Airway epithelial cell (primary cell): ENCODE data around the gene E2F7. TPM values are rescaled to one million over a fixed set of nuclear protein-coding genes. Genes with fewer than 3 reads are reported as not detected.

Source experiments
- total RNA-seq: library from RNA; depleted of rRNA; stranded (reverse); fragments of >200 nt; gene quantifications from 2 replicates; pipeline ENCODE4 v1.2.3, GENCODE V29; 2015

Gene E2F7, protein sequence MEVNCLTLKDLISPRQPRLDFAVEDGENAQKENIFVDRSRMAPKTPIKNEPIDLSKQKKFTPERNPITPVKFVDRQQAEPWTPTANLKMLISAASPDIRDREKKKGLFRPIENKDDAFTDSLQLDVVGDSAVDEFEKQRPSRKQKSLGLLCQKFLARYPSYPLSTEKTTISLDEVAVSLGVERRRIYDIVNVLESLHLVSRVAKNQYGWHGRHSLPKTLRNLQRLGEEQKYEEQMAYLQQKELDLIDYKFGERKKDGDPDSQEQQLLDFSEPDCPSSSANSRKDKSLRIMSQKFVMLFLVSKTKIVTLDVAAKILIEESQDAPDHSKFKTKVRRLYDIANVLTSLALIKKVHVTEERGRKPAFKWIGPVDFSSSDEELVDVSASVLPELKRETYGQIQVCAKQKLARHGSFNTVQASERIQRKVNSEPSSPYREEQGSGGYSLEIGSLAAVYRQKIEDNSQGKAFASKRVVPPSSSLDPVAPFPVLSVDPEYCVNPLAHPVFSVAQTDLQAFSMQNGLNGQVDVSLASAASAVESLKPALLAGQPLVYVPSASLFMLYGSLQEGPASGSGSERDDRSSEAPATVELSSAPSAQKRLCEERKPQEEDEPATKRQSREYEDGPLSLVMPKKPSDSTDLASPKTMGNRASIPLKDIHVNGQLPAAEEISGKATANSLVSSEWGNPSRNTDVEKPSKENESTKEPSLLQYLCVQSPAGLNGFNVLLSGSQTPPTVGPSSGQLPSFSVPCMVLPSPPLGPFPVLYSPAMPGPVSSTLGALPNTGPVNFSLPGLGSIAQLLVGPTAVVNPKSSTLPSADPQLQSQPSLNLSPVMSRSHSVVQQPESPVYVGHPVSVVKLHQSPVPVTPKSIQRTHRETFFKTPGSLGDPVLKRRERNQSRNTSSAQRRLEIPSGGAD
- total RNA-seq: 7.0 and 10.9 TPM in 2 replicates

DNA sequence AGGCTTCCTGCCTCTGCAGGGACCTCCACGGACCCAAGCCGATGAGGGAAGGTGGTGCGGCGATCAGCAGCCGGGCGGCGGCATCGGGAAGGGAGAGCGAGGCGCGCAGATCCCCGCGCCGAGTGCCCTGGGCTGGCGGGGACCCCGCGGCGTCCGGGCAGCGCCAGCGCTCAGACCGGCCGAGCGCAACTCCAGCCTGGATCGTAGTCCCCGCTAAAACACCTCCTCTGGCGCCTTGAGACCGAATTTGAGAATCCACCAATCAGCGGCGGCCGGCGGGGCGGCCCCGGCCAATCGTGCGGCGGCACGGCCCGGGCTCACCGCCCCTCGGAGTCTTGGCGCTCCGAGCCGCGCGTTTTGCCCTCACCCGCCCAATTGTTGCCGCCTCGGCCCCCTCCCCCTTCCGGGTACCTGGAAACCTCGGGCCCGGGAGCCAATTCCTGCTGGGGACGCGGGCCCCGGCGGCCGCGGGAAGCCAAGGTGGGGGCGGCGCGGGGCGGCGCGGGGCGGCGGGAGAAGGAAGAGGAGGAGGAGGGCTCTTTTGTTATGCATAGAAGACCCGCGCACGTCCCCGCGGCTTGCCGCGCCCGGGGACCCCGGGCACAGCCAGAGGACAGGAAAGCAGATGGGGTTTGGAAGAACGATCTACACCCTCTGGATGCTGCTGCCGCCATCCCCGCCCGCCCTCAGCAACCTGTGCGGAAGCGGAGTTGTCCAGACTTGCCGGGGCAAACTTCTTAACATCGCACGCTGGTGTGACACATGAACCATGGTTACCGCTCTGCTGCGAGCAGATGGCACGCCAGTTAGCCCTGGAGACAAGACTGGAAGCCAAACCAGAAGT lies at the start of gene E2F7:
Gene E2F7 (minus strand): TSS at position 209 of the 844 bp plus-strand sequence. CDS start 934 bp downstream, outside the sequence.

Other genes starting within 250 kb of the E2F7 start
- gene CSRP2, start 186.6 kb downstream of the E2F7 start, total RNA-seq: 31.9 and 39.0 TPM in 2 replicates